K562 (cell line): ENCODE results near the gene KLHL12. TPM values are rescaled to one million over a fixed set of nuclear protein-coding genes. Genes with fewer than 3 reads are reported as not detected.

ENCODE experiments used
- ASH1L ChIP-seq: fragments of 450-650 bp; IDR thresholded peaks from 2 replicates; pipeline ENCODE4 v1.6.1; 2018; ENCODE audit warnings: borderline replicate concordance, mild to moderate bottlenecking, low read depth; ENCODE audit not compliant: partially characterized antibody
- CBFA2T3 ChIP-seq: fragments of 450-650 bp; IDR thresholded peaks from 2 replicates; pipeline ENCODE4 v1.6.1; 2017
- FOSL1 ChIP-seq: fragments of 200-800 bp; sonication (Bioruptor generic); conservative IDR thresholded peaks from 2 replicates; pipeline ENCODE4 v1.6.1; 2016; ENCODE audit warnings: missing genetic modification characterization, missing compliant biosample characterization
- GATA2 ChIP-seq: sonication (generic); formaldehyde crosslinking; IDR thresholded peaks from 2 replicates; pipeline ENCODE4 v1.4.0; 2020; ENCODE audit warnings: mild to moderate bottlenecking, missing genetic modification reagents
- ILF3 ChIP-seq: fragments of 450-650 bp; IDR thresholded peaks from 2 replicates; pipeline ENCODE4 v1.6.1; 2018; ENCODE audit warnings: antibody characterized with exemption, mild to moderate bottlenecking, moderate library complexity, borderline replicate concordance
- JUN ChIP-seq, 2 experiments: sonication (generic) in 1 of 2; formaldehyde crosslinking in 1 of 2; IDR thresholded peaks; 2 replicates each; pipeline versions ENCODE4 v1.6.1 to v1.8.0; 2012 to 2022; ENCODE audit warnings: borderline replicate concordance in 2 of 2, mild to moderate bottlenecking in 2 of 2, improper control_type of control experiment in 1 of 2, low read depth in 1 of 2, low read length in 1 of 2, missing genetic modification reagents in 1 of 2
- JUND ChIP-seq, 2 experiments: IDR thresholded peaks; 2 replicates in 1 of 2; 3 replicates in 1 of 2; pipeline ENCODE4 v1.6.1; 2011; ENCODE audit warnings: borderline replicate concordance in 2 of 2, low read depth in 2 of 2, low read length in 2 of 2, improper control_type of control experiment in 1 of 2, missing biosample characterization in 1 of 2, missing genetic modification characterization in 1 of 2, missing genetic modification reagents in 1 of 2
- MNT ChIP-seq, 2 experiments: fragments of 450-650 bp; conservative IDR thresholded peaks; 2 replicates each; pipeline ENCODE4 v1.6.1; 2017; ENCODE audit warnings: mild to moderate bottlenecking in 2 of 2, moderate library complexity in 2 of 2
- PPARD ChIP-seq: fragments of 250-450 bp; sonication (Bioruptor Pico); IDR thresholded peaks from 2 replicates; pipeline ENCODE4 v1.8.0; 2022; ENCODE audit warnings: inconsistent platforms, mild to moderate bottlenecking, moderate library complexity
- RB1 ChIP-seq: fragments of 450-650 bp; IDR thresholded peaks from 2 replicates; pipeline ENCODE4 v1.6.1; 2017; ENCODE audit warnings: low read depth, mild to moderate bottlenecking
- RBM15 ChIP-seq: fragments of 200-400 bp; formaldehyde crosslinking; IDR thresholded peaks from 2 replicates; pipeline ENCODE4 v1.6.1; 2018; ENCODE audit warnings: mild to moderate bottlenecking, low read length, moderate library complexity; ENCODE audit not compliant: insufficient read depth
- SPI1 ChIP-seq: IDR thresholded peaks from 2 replicates; pipeline ENCODE4 v1.6.1; 2011; ENCODE audit warnings: low read depth, low read length, control low read depth, borderline replicate concordance
- SRSF7 ChIP-seq: fragments of 200-400 bp; formaldehyde crosslinking; optimal IDR thresholded peaks from 2 replicates; pipeline ENCODE3; 2017; ENCODE audit warnings: mild to moderate bottlenecking, low read depth, low read length
- TEAD4 ChIP-seq, 2 experiments: sonication (generic) in 1 of 2; formaldehyde crosslinking in 1 of 2; IDR thresholded peaks; 2 replicates each; pipeline versions ENCODE4 v1.6.1 to v1.8.0; 2012 to 2022; ENCODE audit warnings: borderline replicate concordance in 1 of 2, inconsistent platforms in 1 of 2, low read length in 1 of 2, mild to moderate bottlenecking in 1 of 2, missing genetic modification reagents in 1 of 2
- TRIM28 ChIP-seq: fragments of 450-650 bp; IDR thresholded peaks from 2 replicates; pipeline ENCODE4 v1.6.1; 2017
- ZNF444 ChIP-seq: fragments of 250-450 bp; sonication (Bioruptor Pico); IDR thresholded peaks from 2 replicates; pipeline ENCODE4 v1.4.0; 2020; ENCODE audit warnings: mild to moderate bottlenecking, moderate library complexity
- ZNF518B ChIP-seq: fragments of 250-450 bp; sonication (Bioruptor Pico); IDR thresholded peaks from 2 replicates; pipeline ENCODE4 v1.5.0; 2021; ENCODE audit warnings: mild to moderate bottlenecking, moderate library complexity
- ZNF699 ChIP-seq: fragments of 250-450 bp; sonication (Bioruptor Pico); IDR thresholded peaks from 2 replicates; pipeline ENCODE4 v1.8.0; 2021; ENCODE audit warnings: mild to moderate bottlenecking, moderate library complexity; ENCODE audit not compliant: insufficient replicate concordance
- polyA plus RNA-seq, 8 experiments: library from polyadenylated mRNA; depleted of rRNA in 4 of 8; stranded (reverse) in 5 of 8; unstranded in 3 of 8; fragments of >200 nt; fragmentation: Nextera tagmentation in 2 of 8; fragmentation: Illumina TruSeq in 1 of 8; extraction: Ambion mirVana in 2 of 8; extraction: Trizol in 1 of 8; gene quantifications; 2 replicates each; pipeline versions ENCODE4 v1.2.1 to v1.2.3, GENCODE V29; 2011 to 2014; ENCODE audit warnings: inconsistent platforms in 1 of 8, missing spikeins in 1 of 8
- total RNA-seq, 7 experiments: library from RNA; depleted of rRNA in 6 of 7; stranded (reverse); fragments of >200 nt in 6 of 7; fragmentation: Illumina TruSeq in 2 of 7; extraction: Trizol in 2 of 7; gene quantifications; 2 replicates each; pipeline versions ENCODE4 v1.2.1 to v1.2.3, GENCODE V29; 2011 to 2021; ENCODE audit warnings: low replicate concordance in 1 of 7
- TF ChIP-seq, protein P1 (sequence below): IDR thresholded peaks from 2 replicates; pipeline ENCODE4 v1.6.1; 2014; ENCODE audit warnings: antibody characterized with exemption
- TF ChIP-seq, protein P2 (sequence below), 3 experiments: fragments of 200-800 bp in 1 of 3; sonication (Bioruptor generic) in 1 of 3; sonication (generic) in 1 of 3; formaldehyde crosslinking in 1 of 3; IDR thresholded peaks; 2 replicates each; pipeline versions ENCODE4 v1.6.1 to v1.8.0; 2016 to 2022; ENCODE audit warnings: mild to moderate bottlenecking in 2 of 3, missing compliant biosample characterization in 2 of 3, missing genetic modification characterization in 2 of 3, missing genetic modification reagents in 1 of 3

KLHL12 gene
- total and polyA plus RNA-seq, 9 of the 15 experiments (the other 6 are each of a cell fraction or from before 2014, with no cell fraction given) = 23.1 to 85.1 (median 35.0) TPM

GRCh38 chr1:202959276-202959620, 32.2 kb upstream of the KLHL12 start (continued):
- TF ChIP-seq MNT (conservative IDR thresholded peaks at IDR 0.05) = no peak
- TF ChIP-seq ASH1L = no peak
- TF ChIP-seq TRIM28 = no peak
- TF ChIP-seq ILF3 = no peak
- no peak for TF ChIP-seq ZNF444 (CRISPR knock-in tag)
- peak; percentile 83 for TF ChIP-seq FOSL1
- 0 out of 2 replicates have a peak, but pooled peaks have one; percentile 46 for TF ChIP-seq JUN (IDR thresholded peaks at IDR 0.05; ENCODE audit: borderline replicate concordance, low read depth, low read length)
- no peak for TF ChIP-seq JUN (CRISPR knock-in tag; IDR thresholded peaks at IDR 0.05; ENCODE audit: borderline replicate concordance)
- peak; percentile 82 for TF ChIP-seq TEAD4 (IDR thresholded peaks at IDR 0.05; ENCODE audit: low read length)
- no peak for TF ChIP-seq TEAD4 (CRISPR knock-in tag; IDR thresholded peaks at IDR 0.05; ENCODE audit: borderline replicate concordance)
- TF ChIP-seq SRSF7 = no peak
- no peak for TF ChIP-seq RB1
- TF ChIP-seq, protein P1, sequence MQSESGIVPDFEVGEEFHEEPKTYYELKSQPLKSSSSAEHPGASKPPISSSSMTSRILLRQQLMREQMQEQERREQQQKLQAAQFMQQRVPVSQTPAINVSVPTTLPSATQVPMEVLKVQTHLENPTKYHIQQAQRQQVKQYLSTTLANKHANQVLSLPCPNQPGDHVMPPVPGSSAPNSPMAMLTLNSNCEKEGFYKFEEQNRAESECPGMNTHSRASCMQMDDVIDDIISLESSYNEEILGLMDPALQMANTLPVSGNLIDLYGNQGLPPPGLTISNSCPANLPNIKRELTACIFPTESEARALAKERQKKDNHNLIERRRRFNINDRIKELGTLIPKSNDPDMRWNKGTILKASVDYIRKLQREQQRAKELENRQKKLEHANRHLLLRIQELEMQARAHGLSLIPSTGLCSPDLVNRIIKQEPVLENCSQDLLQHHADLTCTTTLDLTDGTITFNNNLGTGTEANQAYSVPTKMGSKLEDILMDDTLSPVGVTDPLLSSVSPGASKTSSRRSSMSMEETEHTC = no peak
- TF ChIP-seq RBM15 = no peak
- TF ChIP-seq GATA2 (CRISPR knock-in tag) = 0 out of 2 replicates have a peak, but pooled peaks have one; percentile 15
- no peak for TF ChIP-seq CBFA2T3
- no peak for TF ChIP-seq ZNF518B
- TF ChIP-seq ZNF699 (CRISPR knock-in tag) = no peak
- TF ChIP-seq PPARD (CRISPR knock-in tag) = no peak
- TF ChIP-seq, protein P2, sequence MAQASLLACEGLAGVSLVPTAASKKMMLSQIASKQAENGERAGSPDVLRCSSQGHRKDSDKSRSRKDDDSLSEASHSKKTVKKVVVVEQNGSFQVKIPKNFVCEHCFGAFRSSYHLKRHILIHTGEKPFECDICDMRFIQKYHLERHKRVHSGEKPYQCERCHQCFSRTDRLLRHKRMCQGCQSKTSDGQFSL (CRISPR knock-in tag; IDR thresholded peaks at IDR 0.05) = no peak
- TF ChIP-seq, protein P2 (tag; IDR thresholded peaks at IDR 0.05) = no peak
- no peak for TF ChIP-seq SPI1
- TF ChIP-seq JUND (IDR thresholded peaks at IDR 0.05; ENCODE audit: borderline replicate concordance, low read depth, low read length) = peak; percentile 78; the same call in 1 of the 2 replicates
- peak; percentile 88 for TF ChIP-seq JUND (tag; IDR thresholded peaks at IDR 0.05; ENCODE audit: borderline replicate concordance, low read depth, low read length)
